GM21529 (cell line): ENCODE data around the gene TPRX2.
"Not testable (repeated sequence)": the region's sequence is repeated elsewhere in the genome, so short reads cannot be mapped to it uniquely, and the experiment has no call there.

Experiments
- ATAC-seq: cut with Tn5 transposase; IDR thresholded peaks from one replicate; pipeline ENCODE4 v1.9.1; 2021; ENCODE audit not compliant: unreplicated experiment

TPRX2 gene

GRCh38 chr19:47860602-47861297 is 1.7 kb downstream of the TPRX2 start:
- no peak for ATAC-seq

- no peak for ATAC-seq
These were observed 2.6 kb downstream of the TPRX2 start for GRCh38 chr19:47861630-47862029.

- no peak for ATAC-seq
These were observed 4.5 kb downstream of the TPRX2 start for GRCh38 chr19:47863514-47863936.

GRCh38 chr19:47865166-47865565 is 6.1 kb downstream of the TPRX2 start:
- no peak for ATAC-seq

- ATAC-seq = no peak
These were observed 19.9 kb downstream of the TPRX2 start for GRCh38 chr19:47878906-47879305.

- not testable (repeated sequence) for ATAC-seq
These were observed 20.4 kb downstream of the TPRX2 start for GRCh38 chr19:47879385-47879784.

- no peak for ATAC-seq
These were observed 22.7 kb downstream of the TPRX2 start for GRCh38 chr19:47881757-47882156.

GRCh38 chr19:47882890-47883289 is 23.9 kb downstream of the TPRX2 start:
- no peak for ATAC-seq

GRCh38 chr19:47885067-47885463 is 26.0 kb downstream of the TPRX2 start:
- ATAC-seq = no peak

GRCh38 chr19:47886010-47886559 is 27.1 kb downstream of the TPRX2 start, which contains the start of gene SULT2A1:
TSS of gene SULT2A1 (minus strand) at chr19:47886315. CDS start at chr19:47886257, 58 bp downstream.
- ATAC-seq = no peak

- no peak for ATAC-seq
These were observed 32.0 kb downstream of the TPRX2 start for GRCh38 chr19:47890865-47891621.

- no peak for ATAC-seq
These were observed 32.5 kb downstream of the TPRX2 start for GRCh38 chr19:47891622-47891922.

GRCh38 chr19:47891923-47892666 is 33.1 kb downstream of the TPRX2 start:
- ATAC-seq = no peak

- no peak for ATAC-seq
These were observed 36.2 kb downstream of the TPRX2 start for GRCh38 chr19:47895165-47895782.

- ATAC-seq = no peak
These were observed 37.0 kb downstream of the TPRX2 start for GRCh38 chr19:47896019-47896418.

- ATAC-seq = no peak
These were observed 37.7 kb downstream of the TPRX2 start for GRCh38 chr19:47896773-47897172.

- no peak for ATAC-seq
These were observed 38.8 kb downstream of the TPRX2 start for GRCh38 chr19:47897861-47898260.

- no peak for ATAC-seq
These were observed 40.3 kb downstream of the TPRX2 start for GRCh38 chr19:47899335-47899734.

- ATAC-seq = no peak
These were observed 42.3 kb downstream of the TPRX2 start for GRCh38 chr19:47901370-47901769.

- ATAC-seq = not testable (repeated sequence)
These were observed 50.3 kb downstream of the TPRX2 start for GRCh38 chr19:47909350-47909749.

GRCh38 chr19:47910191-47910590 is 51.2 kb downstream of the TPRX2 start:
- not testable (repeated sequence) for ATAC-seq
